GM23338 (cell line): ENCODE data around the gene TRABD. TPM values are rescaled to one million over a fixed set of nuclear protein-coding genes. Genes with fewer than 3 reads are reported as not detected.

Experiments used
- CREB1 ChIP-seq: fragments of 250-450 bp; sonication (Bioruptor Pico); IDR thresholded peaks from 2 replicates; pipeline ENCODE4 v1.5.0; 2020; ENCODE audit warnings: low read depth, mild to moderate bottlenecking, moderate library complexity
- ETS1 ChIP-seq: IDR thresholded peaks from 2 replicates; pipeline ENCODE4 v1.6.1; 2016; ENCODE audit warnings: antibody characterized with exemption
- JUNB ChIP-seq: IDR thresholded peaks from one replicate; pipeline ENCODE4 v1.6.1; 2016; ENCODE audit warnings: antibody characterized with exemption; ENCODE audit not compliant: unreplicated experiment
- ZNF331 ChIP-seq: fragments of 250-450 bp; sonication (Bioruptor Pico); IDR thresholded peaks from 2 replicates; pipeline ENCODE4 v1.5.0; 2020; ENCODE audit warnings: low read depth, mild to moderate bottlenecking, moderate library complexity
- ZNF462 ChIP-seq: fragments of 250-450 bp; sonication (Bioruptor Pico); IDR thresholded peaks from 2 replicates; pipeline ENCODE4 v1.5.0; 2020; ENCODE audit warnings: mild to moderate bottlenecking, moderate library complexity
- polyA plus RNA-seq: library from polyadenylated mRNA; unstranded; fragments of >200 nt; fragmentation: Nextera tagmentation; extraction: Ambion mirVana; gene quantifications from 2 replicates; pipeline ENCODE4 v1.2.1, GENCODE V29; 2016
- total RNA-seq: library from RNA; depleted of rRNA; stranded (reverse); fragments of >200 nt; shearing (Covaris generic); gene quantifications from 2 replicates; pipeline ENCODE4 v1.2.3, GENCODE V29; 2014
- TF ChIP-seq, protein P1 (sequence below), 2 experiments: fragments of 200-600 bp in 1 of 2; sonication (generic) in 1 of 2; conservative IDR thresholded peaks; 2 replicates each; pipeline versions ENCODE4 v1.5.1 to v1.6.1; 2016 to 2017; ENCODE audit warnings: antibody characterized with exemption in 2 of 2, low read depth in 2 of 2, mild to moderate bottlenecking in 2 of 2, moderate library complexity in 1 of 2

TRABD gene
- total and polyA plus RNA-seq, 2 experiments from 2014 or later: 44.1 to 66.1 TPM

GRCh38 chr22:50190182-50190940, 4.6 kb downstream of the TRABD start (continued):
- TF ChIP-seq ZNF462 (CRISPR knock-in tag) (no peak), ETS1 (no peak), ZNF331 (no peak), JUNB (no peak), CREB1 (CRISPR knock-in tag) (no peak)
- TF ChIP-seq, protein P1, sequence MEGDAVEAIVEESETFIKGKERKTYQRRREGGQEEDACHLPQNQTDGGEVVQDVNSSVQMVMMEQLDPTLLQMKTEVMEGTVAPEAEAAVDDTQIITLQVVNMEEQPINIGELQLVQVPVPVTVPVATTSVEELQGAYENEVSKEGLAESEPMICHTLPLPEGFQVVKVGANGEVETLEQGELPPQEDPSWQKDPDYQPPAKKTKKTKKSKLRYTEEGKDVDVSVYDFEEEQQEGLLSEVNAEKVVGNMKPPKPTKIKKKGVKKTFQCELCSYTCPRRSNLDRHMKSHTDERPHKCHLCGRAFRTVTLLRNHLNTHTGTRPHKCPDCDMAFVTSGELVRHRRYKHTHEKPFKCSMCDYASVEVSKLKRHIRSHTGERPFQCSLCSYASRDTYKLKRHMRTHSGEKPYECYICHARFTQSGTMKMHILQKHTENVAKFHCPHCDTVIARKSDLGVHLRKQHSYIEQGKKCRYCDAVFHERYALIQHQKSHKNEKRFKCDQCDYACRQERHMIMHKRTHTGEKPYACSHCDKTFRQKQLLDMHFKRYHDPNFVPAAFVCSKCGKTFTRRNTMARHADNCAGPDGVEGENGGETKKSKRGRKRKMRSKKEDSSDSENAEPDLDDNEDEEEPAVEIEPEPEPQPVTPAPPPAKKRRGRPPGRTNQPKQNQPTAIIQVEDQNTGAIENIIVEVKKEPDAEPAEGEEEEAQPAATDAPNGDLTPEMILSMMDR (conservative IDR thresholded peaks at IDR 0.05; ENCODE audit: low read depth in 2 of 2): peak; percentile 40 to 55
